OCI-LY7 (cell line): ENCODE data around the gene MFSD2A. TPM values are rescaled to one million over a fixed set of nuclear protein-coding genes. Genes with fewer than 3 reads are reported as not detected.
"Not testable (repeated sequence)": the region's sequence is repeated elsewhere in the genome, so short reads cannot be mapped to it uniquely, and the experiment has no call there.

Source experiments
- BruUV-seq: library from RNA; stranded (reverse); fragments of 400-500 nt; replicated peaks from 2 replicates; lab custom pipeline; 2021; lab: Mats Ljungman, UMichigan
- CTCF ChIA-PET: fragments of 300-600 bp; sonication (Branson Sonifier 250); formaldehyde crosslinking; loops from one replicate; lab custom pipeline; 2022; ENCODE audit warnings: antibody characterized with exemption; ENCODE audit not compliant: unreplicated experiment; lab: Charles Lee
- POLR2A ChIA-PET: fragments of 300-600 bp; sonication (Branson Sonifier 250); formaldehyde crosslinking; loops from one replicate; lab custom pipeline; 2022; ENCODE audit warnings: antibody characterized with exemption; lab: Charles Lee
- DNase-seq: peaks from one replicate; pipeline ENCODE4 v3.0.0-alpha.2; 2015; ENCODE audit warnings: low spot score
- H2AFZ ChIP-seq: fragments of 200-600 bp; sonication (generic), shearing (Covaris generic); 2 replicates; pipeline ENCODE4 v1.6.1; 2014; ENCODE audit warnings: mild to moderate bottlenecking, antibody characterized with exemption, low read length, moderate library complexity
- H3K27ac ChIP-seq: fragments of 200-600 bp; sonication (generic); 2 replicates; pipeline ENCODE4 v1.5.1; 2014; ENCODE audit warnings: mixed run types, low read depth, mild to moderate bottlenecking, moderate library complexity, low read length, inconsistent platforms; ENCODE audit not compliant: poor library complexity, severe bottlenecking
- H3K36me3 ChIP-seq: fragments of 200-600 bp; sonication (generic); 2 replicates; pipeline ENCODE4 v1.6.1; 2014; ENCODE audit warnings: mild to moderate bottlenecking, antibody characterized with exemption, low read length, moderate library complexity, mixed read lengths; ENCODE audit not compliant: insufficient read depth
- H3K4me1 ChIP-seq: fragments of 200-600 bp; sonication (generic); 2 replicates; pipeline ENCODE4 v1.5.1; 2014; ENCODE audit warnings: mild to moderate bottlenecking, low read length; ENCODE audit not compliant: insufficient read depth, poor library complexity, severe bottlenecking
- H3K4me2 ChIP-seq: fragments of 200-600 bp; sonication (generic); 2 replicates; pipeline ENCODE4 v1.6.1; 2014; ENCODE audit warnings: mild to moderate bottlenecking, low read length
- H3K4me3 ChIP-seq: fragments of 200-600 bp; sonication (generic); 2 replicates; pipeline ENCODE4 v1.5.1; 2014; ENCODE audit warnings: mild to moderate bottlenecking, low read depth, low read length; ENCODE audit not compliant: poor library complexity, severe bottlenecking
- H3K79me2 ChIP-seq: fragments of 200-600 bp; sonication (generic); 2 replicates; pipeline ENCODE4 v1.6.1; 2016; ENCODE audit warnings: low read depth, mild to moderate bottlenecking, low read length, moderate library complexity, mixed read lengths; ENCODE audit not compliant: insufficient read depth
- H3K9me2 ChIP-seq: fragments of 200-600 bp; sonication (generic); 2 replicates; pipeline ENCODE4 v1.6.1; 2016; ENCODE audit warnings: mild to moderate bottlenecking, low read length, mixed read lengths; ENCODE audit not compliant: insufficient read depth
- H3K9me3 ChIP-seq: fragments of 200-600 bp; sonication (generic); 2 replicates; pipeline ENCODE4 v1.6.1; 2014; ENCODE audit warnings: mild to moderate bottlenecking, mixed run types, low read length, mixed read lengths
- H4K20me1 ChIP-seq: fragments of 200-600 bp; sonication (generic); 2 replicates; pipeline ENCODE4 v1.6.1; 2014; ENCODE audit warnings: mild to moderate bottlenecking, antibody characterized with exemption, low read length, moderate library complexity, mixed read lengths; ENCODE audit not compliant: insufficient read depth
- CTCF ChIP-seq: fragments of 200-600 bp; sonication (generic); conservative IDR thresholded peaks from 2 replicates; pipeline ENCODE4 v1.5.1; 2014; ENCODE audit warnings: mild to moderate bottlenecking, antibody characterized with exemption, low read length, moderate library complexity, mixed read lengths
- EZH2phosphoT487 ChIP-seq: fragments of 200-600 bp; sonication (generic); IDR thresholded peaks from 2 replicates; pipeline ENCODE4 v1.6.1; 2018; ENCODE audit warnings: low read depth, borderline replicate concordance, mild to moderate bottlenecking, mixed run types, antibody characterized with exemption, low read length, moderate library complexity, mixed read lengths
- intact Hi-C: fragments of 100-400 bp; cut with micrococcal nuclease; formaldehyde crosslinking; loops from one replicate; pipeline ENCODE4 v1.10.0; 2022; ENCODE audit not compliant: unreplicated experiment
- total RNA-seq, 2 experiments: library from RNA; depleted of rRNA in 1 of 2; stranded (reverse); fragments of >200 nt in 1 of 2; shearing (Covaris generic) in 1 of 2; gene quantifications; 2 replicates each; pipeline ENCODE4 v1.2.3, GENCODE V29; 2014 to 2022

The MFSD2A gene
- total RNA-seq, 2 experiments from 2014 or later, result 9.9 to 13.4 TPM

- POLR2A ChIA-PET, result interaction anchor here (0.6 to 1.4 kb wide), 9 partner anchors 10 to 511 kb away, joined by 3 to 7 read pairs (median 3); no protein-coding TSS in a partner anchor
- H2AFZ ChIP-seq, result peak overlapping the region; percentile 50; the same call in 1 of the 2 replicates
- intact Hi-C loops, result no loop called here
- H3K9me2 ChIP-seq, result no peaks in the 10 kb centered on the region
- peak overlapping the region; percentile 44 for H3K4me3 ChIP-seq
- peak overlapping the region; percentile 74 for H3K27ac ChIP-seq
- CTCF ChIA-PET, result no interaction called here
- peaks cover 60% of the 10 kb centered on the region for H3K4me1 ChIP-seq
- DNase-seq, result peak; percentile 56
- TF ChIP-seq CTCF, result no peak
- TF ChIP-seq EZH2phosphoT487, result no peak
- peaks cover 22% of the 10 kb centered on the region; the same call in 1 of the 2 replicates for H3K9me3 ChIP-seq
- no TSS peak for BruUV-seq
- peak overlapping the region; percentile 72 for H3K4me2 ChIP-seq
- no peaks in the 10 kb centered on the region for H4K20me1 ChIP-seq
- peaks cover 6% of the 10 kb centered on the region; the same call in 1 of the 2 replicates for H3K36me3 ChIP-seq
- H3K79me2 ChIP-seq, result no peaks in the 10 kb centered on the region
Observed at GRCh38 chr1:40003156-40004093, 48.5 kb downstream of the MFSD2A start.

- ChIA-PET POLR2A (no interaction called here), CTCF (no interaction called here)
- no peak overlapping the region for H2AFZ ChIP-seq
- no peak overlapping the region for H3K4me3 ChIP-seq
- no TSS peak for BruUV-seq
- no peaks in the 10 kb centered on the region for H3K9me2 ChIP-seq
- intact Hi-C loops, result no loop called here
- no peak for DNase-seq
- H3K4me1 ChIP-seq, result peaks cover 60% of the 10 kb centered on the region
- no peaks in the 10 kb centered on the region for H3K79me2 ChIP-seq
- H3K36me3 ChIP-seq, result peaks cover 6% of the 10 kb centered on the region; the same call in 1 of the 2 replicates
- peaks cover 22% of the 10 kb centered on the region; the same call in 1 of the 2 replicates for H3K9me3 ChIP-seq
- H4K20me1 ChIP-seq, result no peaks in the 10 kb centered on the region
- H3K27ac ChIP-seq, result no peak overlapping the region
- TF ChIP-seq CTCF, result no peak
- TF ChIP-seq EZH2phosphoT487, result no peak
- H3K4me2 ChIP-seq, result no peak overlapping the region
Observed at GRCh38 chr1:40004857-40005256, 49.9 kb downstream of the MFSD2A start.

GRCh38 chr1:40007481-40008034 lies 52.6 kb downstream of the MFSD2A start:
- H3K9me2 ChIP-seq, H2AFZ ChIP-seq, BruUV-seq, CTCF ChIA-PET, POLR2A ChIA-PET, H3K79me2 ChIP-seq, H4K20me1 ChIP-seq, H3K4me3 ChIP-seq, H3K27ac ChIP-seq, DNase-seq, H3K4me2 ChIP-seq, H3K36me3 ChIP-seq, intact Hi-C loops: not testable (repeated sequence)
- Histone ChIP-seq H3K9me3 (peaks cover 22% of the 10 kb centered on the region; the same call in 1 of the 2 replicates), H3K4me1 (peaks cover 41% of the 10 kb centered on the region)
